ENCODE data around the gene SLC38A4.
"Not testable (repeated sequence)": the region's sequence is repeated elsewhere in the genome, so short reads cannot be mapped to it uniquely, and the experiment has no call there.

SLC38A4 gene, protein sequence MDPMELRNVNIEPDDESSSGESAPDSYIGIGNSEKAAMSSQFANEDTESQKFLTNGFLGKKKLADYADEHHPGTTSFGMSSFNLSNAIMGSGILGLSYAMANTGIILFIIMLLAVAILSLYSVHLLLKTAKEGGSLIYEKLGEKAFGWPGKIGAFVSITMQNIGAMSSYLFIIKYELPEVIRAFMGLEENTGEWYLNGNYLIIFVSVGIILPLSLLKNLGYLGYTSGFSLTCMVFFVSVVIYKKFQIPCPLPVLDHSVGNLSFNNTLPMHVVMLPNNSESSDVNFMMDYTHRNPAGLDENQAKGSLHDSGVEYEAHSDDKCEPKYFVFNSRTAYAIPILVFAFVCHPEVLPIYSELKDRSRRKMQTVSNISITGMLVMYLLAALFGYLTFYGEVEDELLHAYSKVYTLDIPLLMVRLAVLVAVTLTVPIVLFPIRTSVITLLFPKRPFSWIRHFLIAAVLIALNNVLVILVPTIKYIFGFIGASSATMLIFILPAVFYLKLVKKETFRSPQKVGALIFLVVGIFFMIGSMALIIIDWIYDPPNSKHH

DNA sequence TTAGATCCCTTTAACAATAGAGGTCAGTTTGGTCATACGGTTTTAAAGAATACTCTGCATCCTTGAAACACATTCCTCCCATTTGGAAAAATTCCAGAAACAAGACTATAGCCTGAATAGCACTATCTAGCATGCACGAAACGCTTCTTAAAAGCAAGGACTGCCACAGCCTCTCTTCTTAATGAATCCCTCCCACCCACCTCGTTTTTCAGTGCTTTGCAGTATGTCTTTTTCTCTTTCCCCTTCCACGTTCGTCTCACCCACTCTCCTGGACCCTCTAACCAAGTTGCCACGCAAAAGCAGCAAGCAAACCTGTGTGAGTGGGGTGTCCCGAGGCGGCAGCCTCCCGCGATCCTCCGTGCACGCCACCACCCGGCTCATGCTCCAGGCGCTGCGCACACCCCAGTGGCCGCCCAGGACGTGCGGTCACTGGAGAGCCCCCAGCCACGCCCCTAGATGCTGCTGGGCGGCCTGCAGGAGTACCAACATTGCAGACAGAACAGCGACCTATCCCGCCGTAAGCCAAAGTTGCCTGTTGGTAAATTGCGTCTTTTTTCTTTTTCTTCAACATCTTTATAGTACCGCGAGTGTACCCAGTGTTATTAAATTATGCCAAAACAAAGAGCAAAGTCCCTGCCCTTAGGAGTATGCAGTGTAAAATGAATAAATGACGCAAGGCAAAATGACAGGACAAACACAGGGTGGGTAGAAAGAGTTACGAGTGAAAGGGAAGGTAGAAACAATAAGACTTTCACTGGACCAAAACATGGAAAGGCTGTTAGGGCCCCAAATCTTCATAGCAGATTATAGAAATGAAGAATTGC lies at the start of gene SLC38A4:
Gene SLC38A4 (minus strand): TSS at position 407 of the 824 bp plus-strand sequence. CDS start 32,926 bp downstream, outside the sequence.
- no peak for DNase-seq

DNA sequence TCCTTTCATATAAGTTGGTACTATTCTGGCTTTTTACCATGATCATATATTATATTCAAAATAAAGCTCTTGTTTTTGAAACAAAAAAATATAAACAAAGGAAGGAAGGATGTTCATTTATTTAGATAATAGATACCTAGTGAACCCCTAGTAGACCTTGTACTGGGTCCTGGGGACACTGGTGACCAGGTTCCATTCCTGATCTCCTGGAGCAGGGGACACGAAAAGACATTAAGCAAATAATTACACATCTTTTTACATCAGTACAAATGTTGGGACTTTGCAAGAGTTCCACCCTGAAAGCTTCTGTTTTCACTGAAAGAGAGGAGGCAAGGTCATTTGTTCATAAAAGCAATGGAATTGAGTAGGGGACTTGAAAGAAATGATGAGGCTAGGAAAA lies 49.3 kb upstream of the SLC38A4 start:
- no peak for DNase-seq

DNA sequence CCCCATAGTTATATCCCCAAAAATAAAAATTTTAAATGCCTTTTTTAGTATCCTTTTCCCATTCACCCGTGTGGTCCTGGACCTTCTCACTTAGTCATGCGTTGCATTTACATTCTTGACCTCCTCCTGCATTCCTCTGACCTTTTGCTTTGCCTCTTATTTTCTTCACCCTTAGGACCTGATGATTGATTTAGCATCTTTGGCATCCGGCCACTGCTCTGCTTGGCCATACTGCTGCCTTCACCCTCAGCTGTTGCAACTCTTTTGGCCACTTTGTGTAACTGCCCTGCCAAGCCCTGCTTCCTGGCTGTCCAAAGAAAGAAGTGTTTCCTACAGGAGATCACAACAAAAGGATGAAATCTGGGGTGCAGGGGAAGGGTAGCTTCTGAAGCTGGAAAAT lies 48.8 kb upstream of the SLC38A4 start:
- no peak for DNase-seq

DNA sequence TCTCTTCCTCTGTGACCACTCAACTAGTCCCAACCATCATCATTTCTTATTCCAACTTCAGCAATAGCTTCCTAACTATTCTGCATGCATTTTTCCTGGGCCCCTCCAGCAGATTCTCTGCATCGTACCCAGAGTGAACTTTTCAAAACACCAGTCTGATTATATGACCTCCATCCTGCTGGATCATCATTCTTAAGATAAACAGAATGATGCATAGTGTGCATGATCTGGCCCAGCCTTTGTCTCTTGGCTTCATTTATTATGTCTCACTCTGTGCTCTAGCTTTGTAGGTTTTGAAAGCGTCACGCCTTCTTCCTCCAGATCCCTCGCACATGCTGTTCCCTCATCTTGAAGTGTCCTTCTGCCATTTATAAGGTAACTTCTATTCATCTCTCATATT lies 46.3 kb upstream of the SLC38A4 start:
- DNase-seq, result no peak

DNA sequence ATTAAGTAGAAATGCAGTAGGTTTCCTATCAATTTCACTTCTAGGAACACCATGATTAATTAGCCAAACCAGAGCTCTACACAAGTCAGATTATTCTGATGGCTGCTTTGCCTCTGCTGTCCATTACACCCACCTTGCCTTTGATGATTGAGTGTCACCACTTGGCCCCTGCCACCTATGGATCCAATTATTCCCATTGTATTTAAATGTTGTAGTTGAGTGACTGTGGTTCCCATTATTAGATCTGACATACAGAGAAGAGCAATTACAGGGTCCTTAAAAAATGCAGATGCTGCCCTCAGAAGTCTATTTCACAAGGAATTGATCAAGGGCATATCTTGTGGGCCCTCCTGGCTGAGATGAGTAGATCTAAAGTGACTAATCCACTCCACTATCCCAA lies 39.5 kb upstream of the SLC38A4 start:
- no peak for DNase-seq

DNA sequence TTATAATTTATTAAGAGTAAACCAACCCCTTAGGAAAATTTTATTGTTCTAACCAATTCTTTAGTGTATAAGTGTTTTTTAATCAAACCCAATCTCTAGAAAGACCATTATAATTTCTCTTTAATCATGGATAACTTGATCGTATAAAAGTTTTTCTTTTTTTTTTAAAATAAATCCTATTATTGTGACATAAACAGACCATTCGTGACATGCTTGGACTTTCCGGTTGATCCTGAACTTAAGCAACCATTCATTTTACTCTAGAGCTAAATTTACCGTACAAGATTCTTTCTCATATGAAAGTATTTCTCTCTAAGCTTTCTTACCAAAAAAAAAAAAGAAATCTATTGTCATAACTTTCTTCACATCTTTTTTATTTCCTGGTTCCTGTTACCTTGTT lies 32.6 kb upstream of the SLC38A4 start:
- no peak for DNase-seq

DNA sequence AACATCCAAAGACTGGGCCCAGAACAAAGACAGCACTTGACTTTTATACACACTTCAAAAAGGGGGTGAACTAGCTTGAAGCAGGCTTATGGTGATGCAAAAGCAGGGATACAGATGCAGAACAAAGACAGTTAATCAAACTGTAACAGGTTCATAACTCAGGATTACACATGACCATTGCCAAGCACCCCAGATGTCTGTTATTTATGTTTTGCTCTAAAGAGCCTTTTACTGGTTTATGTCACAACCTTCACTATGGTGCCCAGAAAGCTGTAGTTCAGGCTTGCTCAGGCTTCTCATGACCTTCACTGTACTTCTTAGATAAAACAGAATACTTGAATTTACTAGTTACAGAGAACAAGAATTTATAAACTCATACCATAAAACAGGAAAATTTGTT lies 31.7 kb upstream of the SLC38A4 start:
- no peak for DNase-seq

DNA sequence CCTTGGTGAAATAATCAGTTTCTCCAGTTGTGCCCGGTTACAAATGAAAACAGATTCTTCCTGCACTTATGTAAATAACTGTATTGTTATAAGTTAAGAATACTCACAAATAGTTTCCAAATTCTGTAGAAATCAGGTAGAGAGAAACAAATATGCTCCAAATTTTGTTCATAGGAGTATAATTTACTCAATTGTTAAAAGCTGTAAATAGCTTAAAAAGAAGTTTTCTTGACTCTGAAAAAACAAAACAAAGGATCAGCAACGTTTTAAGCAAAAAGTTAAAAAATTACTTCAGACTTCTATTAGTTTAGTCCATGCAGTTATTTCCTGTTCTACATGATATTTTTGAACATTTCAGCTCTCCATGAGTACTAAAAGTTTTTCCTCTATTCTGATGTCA lies 30.0 kb upstream of the SLC38A4 start:
- no peak for DNase-seq

DNA sequence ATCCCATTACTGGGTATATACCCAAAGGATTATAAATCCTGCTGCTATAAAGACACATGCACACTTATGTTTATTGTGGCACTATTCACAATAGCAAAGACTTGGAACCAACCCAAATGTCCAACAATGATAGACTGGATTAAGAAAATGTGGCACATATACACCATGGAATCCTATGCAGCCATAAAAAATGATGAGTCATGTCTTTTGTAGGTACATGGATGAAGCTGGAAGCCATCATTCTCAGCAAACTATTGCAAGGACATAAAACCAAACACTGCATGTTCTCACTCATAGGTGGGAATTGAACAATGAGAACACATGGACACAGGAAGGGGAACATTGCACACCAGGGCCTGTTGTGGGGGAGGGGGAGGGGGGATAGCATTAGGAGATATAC lies 28.4 kb upstream of the SLC38A4 start:
- not testable (repeated sequence) for DNase-seq

DNA sequence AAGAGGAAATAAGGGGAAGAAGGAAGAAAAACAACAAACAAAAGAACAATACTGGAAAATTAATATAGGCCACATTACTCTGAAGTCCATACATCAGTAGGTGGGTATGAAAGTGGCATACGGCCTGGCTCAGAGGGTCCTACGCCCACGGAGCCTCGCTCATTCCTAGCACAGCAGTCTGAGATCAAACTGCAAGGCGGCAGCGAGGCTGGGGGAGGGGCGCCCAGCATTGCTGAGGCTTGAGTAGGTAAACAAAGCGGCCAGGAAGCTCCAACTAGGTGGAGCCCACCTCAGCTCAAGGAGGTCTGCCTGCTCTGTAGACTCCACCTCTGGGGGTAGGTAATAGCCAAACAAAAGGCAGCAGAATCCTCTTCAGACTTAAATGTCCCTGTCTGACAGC lies 23.0 kb upstream of the SLC38A4 start:
- DNase-seq, result not testable (repeated sequence)

DNA sequence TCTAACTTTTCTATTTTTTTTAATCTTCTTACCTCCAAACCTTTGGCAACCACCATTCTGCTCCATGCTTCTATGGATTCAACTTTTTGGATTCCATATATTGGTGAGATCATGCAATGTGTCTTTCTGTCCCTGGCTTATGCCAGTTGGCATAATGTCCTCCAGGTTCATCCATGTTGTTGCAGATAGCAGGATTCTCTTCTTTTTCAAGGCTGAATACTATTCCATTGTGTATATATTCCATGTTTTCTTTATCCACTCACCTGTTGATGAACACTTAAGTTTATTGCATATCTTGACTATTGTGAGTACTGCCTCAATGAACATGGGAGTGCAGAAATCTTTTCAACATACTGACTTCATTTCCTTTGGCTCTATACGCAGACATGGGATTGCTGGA lies 21.2 kb upstream of the SLC38A4 start:
- DNase-seq, result no peak

DNA sequence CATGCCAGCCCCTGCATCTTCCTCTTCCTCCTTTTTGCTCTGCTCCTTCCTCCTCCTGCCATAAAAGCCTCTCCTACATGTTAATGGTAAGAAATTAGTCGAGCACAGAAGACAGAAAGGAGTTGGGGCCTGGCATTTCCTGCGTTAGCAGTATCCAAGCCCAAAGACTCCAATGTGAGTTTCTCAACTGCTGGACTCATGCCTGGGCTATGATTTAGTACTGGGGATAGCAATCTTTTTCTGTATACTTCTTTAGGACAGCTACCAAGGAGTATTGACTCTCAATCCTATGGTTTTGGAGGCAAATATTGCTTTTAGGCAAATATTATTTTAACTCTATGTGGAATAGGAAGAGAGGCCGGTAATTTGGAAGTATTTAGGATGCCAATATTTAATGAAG lies 18.0 kb upstream of the SLC38A4 start:
- no peak for DNase-seq

DNA sequence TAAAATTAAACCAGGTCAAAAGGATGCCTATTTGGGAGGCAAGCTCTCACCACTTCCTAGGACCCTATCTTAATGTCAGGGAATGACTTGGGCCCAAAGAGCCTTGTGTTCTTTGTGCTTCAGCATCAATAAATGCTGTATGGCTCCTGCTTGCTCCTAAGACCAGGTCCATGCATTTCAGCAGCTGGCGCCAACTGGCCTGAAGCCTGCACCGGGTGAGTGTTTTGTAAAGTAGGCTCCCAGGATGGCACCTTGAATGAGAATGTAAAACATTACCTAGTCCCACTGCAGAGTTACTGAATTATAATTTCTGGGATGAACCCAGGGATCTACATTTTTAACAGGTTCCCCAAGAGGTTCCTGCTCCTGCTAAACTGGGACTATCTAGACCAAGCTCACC lies 16.1 kb upstream of the SLC38A4 start:
- DNase-seq, result no peak

DNA sequence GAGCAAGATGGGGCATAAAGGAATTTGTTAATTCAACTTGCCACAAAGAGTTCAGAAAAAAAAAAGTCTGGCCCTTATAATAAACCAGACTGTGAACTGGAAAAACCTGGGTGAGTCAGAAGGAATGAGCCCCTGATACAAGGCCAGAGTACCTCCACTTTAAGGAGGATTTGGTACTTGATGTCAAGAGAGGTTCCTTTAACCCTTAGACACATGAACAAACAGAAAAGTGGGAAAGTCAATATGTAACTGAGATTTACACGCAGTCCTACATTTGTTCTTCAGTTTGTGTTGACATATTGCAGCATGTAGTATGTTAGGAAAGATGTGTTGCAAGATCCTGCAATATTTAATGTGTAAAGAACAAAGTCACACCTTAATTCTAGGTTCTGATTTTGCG lies 14.2 kb upstream of the SLC38A4 start:
- no peak for DNase-seq

DNA sequence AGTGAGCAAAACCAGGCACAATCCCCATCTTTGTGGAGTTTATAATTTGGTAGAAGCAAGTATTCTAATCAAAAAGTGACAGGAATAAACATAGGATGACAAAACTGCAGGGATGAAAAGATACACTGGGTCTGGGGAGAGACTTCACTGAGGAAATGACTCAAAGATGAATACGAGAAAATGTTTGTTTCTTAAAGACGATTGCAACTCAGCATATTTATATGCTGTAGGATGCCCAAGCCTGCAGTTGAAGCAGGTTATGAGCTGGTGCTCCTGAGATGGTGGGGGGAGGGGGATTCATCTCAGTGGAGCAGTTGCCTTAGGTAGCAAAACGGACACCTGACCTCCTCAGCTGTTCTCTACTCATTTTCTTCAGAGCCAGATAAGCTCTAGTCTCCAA lies 13.4 kb upstream of the SLC38A4 start:
- no peak for DNase-seq

DNA sequence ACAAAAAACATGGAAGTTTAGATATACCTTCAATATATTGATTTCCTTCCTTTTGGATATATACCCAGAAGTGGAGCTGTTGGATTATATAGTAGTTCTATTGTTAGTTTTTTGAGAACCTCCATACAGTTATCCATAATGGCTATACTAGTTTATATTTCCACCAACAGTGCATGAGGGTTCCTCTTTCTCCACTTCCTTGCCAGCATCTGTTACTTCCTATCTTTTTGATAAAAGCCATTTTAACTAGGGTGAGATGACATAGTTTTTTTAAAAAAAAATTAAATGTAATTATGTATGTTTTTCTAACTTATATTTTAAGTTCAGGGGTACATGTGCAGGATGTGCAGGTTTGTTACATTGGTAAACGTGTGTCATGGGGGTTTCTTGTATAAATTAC lies 10.0 kb upstream of the SLC38A4 start:
- no peak for DNase-seq

DNA sequence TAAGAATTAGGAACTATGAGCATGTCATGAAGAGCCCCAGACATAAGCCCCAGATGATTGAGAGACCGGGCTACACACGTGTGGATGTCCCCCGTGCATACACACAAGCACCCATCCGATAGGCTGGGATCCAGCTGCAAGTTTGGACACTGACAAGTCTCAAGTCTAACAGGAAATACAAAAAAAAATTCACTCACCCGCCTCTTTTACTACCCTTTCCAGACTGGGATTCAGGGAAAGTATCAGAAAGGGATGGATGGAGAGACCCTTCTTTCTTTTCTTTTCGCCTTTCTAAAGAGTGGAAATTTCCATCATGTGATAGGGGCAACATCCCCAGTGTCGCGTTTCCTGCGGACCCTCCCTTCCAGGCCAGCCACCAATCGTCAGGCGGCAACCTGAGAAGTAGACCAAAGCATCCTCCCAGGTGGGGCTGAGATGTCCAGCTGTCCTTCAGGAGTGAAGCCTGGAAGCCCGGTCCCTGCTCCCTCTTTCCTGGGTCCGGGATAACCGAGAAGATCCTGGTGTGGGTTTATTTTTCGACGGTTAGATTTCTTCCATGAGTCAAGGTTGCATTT lies 6.4 kb upstream of the SLC38A4 start:
- DNase-seq, result no peak

DNA sequence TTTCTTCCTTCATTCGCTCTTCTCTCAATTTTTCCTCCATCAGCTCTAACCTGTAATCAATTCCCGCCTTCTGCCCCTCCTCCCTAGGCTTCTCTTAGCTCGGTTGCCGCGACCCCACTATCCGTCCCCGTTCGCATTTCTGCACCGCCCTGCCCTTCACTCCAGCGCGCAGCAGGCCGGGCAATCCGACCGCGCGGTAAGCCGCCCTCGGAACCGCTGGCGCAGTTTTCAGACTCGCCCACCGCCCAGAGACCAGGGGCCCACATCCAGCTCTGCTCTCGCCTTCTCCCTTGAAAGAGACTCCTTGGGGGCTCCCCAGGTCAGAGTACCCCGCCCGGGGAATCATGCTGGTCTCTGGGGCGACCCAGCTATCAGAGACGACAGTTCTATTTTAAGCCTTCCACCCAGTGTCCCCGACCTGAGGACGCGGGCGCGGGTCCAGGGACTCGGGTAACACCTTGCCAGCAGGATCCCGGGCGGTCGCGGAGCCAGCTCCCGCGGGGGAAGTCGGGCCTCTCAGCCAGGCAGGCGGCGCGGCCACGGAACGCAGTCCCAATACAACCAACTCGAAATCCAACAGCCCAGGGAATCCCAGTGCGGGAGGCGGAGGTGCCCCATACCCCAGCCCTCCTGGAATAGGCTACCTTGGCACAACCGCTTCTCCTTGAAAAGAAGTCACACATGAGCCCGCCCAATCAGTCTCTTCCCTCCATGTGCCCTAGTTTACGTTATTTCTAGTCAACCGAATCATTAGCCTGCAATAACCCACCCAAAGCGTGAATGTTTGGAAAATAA lies 5.7 kb upstream of the SLC38A4 start:
- no peak for DNase-seq

DNA sequence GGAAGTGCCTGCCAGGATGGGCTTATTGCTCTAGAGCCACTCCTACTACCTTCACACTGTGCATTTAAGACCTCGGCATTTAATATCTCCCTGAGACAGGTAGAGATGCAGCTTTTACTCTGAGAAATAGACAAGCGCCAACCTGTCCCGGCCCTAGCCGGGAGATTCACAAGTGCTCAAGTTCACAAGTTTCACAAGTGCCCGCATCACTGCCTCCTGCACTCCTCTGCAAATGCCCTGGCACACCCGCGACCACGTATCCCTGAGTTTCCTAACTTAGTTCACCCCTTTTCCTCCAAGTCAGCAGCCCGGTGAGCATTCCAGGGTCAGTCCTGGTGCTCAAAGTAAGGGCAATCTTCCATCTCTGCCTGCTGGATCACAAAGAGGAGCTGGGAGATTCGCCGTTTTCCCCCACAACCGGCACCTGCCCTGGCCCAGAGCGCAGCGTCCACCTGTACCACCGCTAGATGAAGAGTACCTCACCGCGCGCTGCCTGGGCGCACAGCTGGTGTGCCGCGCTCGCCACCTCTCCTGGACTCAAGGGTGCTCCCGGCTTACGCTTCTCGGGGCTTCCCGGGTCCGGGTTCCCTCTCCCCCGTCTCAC lies 5.0 kb upstream of the SLC38A4 start:
- DNase-seq, result no peak

DNA sequence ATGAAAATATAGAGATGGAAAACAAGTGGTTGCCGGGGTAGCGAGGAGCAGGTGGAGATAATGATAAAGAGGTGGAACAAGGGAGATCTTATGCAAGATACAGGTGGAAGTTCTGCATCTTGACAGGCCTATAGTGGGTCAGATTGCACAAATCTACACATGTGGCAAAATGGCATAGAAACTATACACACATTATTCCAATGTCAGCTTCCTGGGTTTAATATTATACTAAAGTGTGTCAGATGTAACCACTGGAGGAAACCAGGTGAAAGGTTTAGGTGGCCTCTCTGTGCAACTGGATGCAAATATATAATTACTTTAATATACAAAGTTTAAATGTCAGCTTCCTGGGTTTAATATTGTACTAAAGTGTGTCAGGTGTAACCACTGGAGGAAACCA lies 1.1 kb downstream of the SLC38A4 start:
- DNase-seq, result no peak

DNA sequence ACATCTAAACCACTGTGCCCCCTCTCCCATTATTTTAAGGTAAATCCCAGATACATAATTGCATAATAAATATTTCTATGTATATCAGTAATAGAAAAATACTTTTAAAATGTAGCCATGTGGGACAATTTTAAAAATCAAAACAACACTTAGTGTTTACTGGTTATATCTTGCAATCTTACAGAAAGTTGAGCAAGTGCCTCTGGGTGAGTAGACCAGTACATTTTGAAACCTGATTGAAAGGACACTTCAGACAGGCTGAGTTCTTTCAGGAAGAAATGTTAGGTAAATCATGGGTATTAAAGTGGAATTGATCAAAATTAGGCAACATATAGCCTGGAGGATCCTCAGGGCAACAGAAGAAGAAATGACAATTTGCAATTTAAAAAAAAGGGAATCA lies 7.2 kb downstream of the SLC38A4 start:
- no peak for DNase-seq

DNA sequence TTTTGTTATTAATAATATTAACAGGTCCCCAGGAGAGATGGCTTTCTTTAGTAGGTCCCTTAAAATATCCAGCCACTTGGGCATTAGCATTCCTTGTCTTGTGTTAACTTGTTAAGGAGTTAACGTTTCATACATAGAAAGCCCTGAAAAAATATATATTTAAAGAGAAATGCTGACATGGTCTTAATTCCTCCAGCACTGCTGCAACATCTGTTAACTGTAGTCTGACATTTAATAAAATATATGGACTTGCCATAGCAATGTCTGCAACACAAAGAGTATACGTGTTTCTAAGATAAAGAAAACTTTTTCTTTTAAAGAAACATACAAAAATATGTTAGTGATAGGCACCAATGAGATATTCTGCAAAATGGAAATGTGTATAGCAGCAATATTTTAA lies 10.0 kb downstream of the SLC38A4 start:
- no peak for DNase-seq

All from CD4-positive, alpha-beta T cell treated with Interleukin-1 beta for 1 hour (primary cell).